CD4-positive, alpha-beta T cell treated with Interleukin-21 for 1 hour (primary cell): ENCODE measurements around the gene FOXS1.
"Not testable (repeated sequence)": the region's sequence is repeated elsewhere in the genome, so short reads cannot be mapped to it uniquely, and the experiment has no call there.

ENCODE experiments used
- DNase-seq: peaks from one replicate; pipeline ENCODE4 v3.0.0-alpha.2; 2020

The FOXS1 gene

DNA sequence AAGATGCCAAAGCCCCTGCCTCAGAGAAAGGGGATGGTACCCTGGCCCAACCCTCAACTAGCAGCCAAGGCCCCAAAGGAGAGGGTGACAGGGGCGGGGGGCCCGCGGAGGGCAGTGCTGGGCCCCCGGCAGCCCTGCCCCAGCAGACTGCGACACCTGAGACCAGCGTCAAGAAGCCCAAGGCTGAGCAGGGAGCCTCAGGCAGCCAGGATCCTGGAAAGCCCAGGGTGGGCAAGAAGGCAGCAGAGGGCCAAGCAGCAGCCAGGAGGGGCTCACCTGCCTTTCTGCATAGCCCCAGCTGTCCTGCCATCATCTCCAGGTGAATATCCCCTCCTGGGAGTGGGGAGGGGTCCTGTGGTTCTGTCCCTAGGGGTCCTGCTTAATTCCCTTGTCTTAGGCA lies 25.2 kb downstream of the FOXS1 start:
- DNase-seq, result no peak

DNA sequence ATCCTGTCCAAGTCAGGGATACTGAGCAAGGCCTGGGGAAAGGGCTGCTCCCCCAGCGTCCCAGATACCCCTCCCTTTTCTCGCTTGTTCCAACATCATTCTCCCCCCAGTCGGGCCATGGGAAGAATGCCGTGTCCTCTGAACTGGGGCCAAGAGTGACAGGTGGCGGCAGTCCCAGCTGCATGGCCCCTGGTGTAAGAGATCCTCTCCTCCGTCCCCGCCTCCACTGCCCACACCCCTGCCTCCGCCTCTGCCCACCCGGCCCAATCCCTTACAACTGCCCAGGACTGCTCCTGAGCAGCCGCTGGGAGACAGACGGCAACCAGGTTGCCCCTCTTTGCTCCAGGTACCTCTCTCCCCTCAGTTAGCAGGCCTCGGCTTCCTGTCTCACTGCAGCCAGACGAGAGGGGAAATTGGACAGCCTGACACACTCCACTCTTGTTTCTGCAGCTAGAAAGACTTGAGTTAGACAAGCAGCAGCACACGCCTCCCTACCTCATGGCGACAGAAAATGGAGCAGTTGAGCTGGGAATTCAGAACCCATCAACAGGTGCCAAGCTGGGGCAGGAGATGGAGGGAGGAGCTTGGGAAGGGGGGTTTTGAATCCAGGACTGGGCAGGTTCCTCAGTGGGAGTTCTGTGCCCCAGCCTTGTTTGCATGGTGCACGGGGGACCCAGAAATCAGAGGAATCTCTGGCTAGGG lies 26.2 kb downstream of the FOXS1 start, which contains the start of gene MYLK2:
Gene MYLK2 (plus strand): TSS at position 274 of the 702 bp plus-strand sequence. CDS start 225 bp downstream, at position 499.
- DNase-seq, result no peak

DNA sequence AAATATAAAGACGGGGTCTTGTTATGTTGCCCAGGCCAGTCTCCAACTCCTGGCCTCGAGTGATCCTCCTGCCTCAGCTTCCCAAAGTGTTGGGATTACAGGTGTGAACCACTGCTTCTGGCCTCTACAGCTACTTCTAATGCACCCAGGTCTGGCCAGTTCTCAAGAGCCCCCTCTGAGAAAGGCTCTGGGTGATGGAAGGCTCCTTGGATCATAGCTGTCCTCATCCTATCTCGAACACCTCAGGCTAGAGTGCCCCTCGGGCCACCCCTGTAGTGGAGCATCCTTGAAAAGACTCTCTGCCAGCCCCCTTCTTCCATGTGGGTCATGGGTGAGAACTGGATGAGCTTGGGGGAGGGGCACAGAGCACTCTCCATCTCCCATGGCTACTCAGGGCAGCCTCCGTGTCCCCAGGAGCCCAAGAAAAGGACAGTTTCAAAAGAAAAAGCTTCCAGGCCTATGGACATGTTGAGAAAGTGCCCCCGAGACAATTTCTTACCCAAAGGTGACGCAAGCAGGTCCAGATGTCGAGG lies 27.0 kb downstream of the FOXS1 start:
- no peak for DNase-seq

DNA sequence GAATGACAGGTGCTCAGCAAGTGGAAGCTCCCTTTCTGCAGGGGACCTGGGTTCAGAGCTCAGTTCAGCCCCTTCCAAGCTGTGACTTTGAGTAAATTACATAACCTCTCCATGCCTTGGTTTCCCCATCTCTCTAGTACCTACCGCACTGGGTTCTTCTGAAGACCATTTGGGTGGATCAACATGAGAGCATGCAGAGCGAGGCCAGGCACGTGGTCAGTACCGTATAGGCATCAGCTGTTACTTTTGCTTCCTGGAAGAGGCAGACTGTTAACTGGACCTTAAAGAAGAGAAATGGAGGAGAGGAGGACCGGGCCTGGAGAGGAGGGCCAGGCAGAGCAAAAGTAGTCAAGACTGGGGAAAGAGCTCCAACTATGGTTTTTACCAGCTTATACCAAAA lies 27.9 kb downstream of the FOXS1 start:
- DNase-seq, result no peak

DNA sequence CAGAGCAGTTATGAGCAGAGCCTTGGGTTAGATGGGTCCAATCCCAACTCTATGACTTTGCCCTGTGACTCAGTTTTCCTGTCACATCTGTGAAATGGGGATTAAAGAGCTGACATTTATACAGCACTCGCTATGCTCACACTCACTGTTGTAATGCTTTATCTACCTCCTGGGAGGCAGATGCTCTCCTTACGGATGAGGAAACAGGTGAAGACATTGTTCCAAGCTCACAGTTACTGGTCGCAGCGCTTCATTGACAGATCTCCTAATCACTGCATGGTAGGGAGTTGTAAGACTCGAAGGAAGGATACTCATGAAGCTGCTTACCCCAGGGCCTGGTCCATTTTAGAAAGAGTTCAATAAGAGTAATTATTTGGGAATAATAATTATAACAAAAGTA lies 29.2 kb downstream of the FOXS1 start:
- DNase-seq, result no peak

DNA sequence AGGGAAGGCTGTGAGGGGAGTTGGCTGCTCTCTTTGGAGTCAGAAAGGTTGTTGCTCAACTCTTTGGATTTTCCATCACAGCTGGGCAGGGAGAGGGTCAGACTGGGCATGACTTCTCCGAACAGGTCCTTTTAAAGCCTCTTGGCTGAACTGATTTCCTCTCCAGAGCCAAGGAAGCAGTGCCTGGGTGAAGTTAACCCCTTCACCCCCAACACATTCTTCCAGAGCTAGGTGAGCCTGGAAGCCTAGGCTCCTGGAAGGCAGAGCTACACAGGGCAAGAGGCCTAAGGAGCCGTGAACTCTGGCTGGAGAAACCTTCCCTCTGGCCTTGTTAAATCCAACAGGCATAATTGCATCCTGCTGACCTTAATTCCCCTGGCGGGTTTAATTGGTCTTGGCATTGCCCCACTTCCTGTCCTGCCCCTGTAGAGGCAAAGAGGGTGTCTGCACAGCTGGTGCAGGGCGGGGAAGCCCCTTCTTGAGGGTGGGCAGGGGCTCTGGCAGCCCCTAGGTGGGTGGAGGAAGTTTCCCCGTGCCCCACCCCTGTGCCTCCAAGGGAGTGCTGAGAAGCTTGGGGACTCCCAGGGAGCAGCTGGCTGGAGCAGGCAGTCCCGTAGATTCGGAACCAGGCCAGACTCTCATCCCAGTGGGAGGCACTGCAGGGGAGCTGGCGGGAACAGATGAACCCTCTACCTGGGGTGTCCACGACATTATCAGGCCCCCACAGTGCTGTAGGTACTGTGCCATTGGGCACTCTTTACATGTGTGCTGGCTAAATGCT lies 29.8 kb downstream of the FOXS1 start:
- DNase-seq, result no peak

DNA sequence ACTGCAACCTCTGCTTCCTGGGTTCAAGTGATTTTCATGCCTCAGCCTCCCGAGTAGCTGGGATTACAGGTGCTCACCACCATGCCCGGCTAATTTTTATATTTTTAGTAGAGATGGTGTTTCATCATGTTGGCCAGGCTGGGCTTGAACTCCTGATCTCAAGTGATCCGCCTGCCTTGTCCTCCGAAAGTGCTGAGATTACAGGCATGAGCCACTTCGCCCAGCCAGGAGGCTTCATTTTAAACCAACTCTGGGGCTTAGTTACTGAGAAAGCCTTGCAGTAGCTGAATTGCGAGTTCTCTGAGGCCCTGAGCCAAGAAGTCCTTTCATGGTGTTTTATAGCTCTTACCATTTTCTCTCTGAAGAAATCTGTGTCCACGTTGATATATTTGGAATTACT lies 31.3 kb downstream of the FOXS1 start:
- not testable (repeated sequence) for DNase-seq

DNA sequence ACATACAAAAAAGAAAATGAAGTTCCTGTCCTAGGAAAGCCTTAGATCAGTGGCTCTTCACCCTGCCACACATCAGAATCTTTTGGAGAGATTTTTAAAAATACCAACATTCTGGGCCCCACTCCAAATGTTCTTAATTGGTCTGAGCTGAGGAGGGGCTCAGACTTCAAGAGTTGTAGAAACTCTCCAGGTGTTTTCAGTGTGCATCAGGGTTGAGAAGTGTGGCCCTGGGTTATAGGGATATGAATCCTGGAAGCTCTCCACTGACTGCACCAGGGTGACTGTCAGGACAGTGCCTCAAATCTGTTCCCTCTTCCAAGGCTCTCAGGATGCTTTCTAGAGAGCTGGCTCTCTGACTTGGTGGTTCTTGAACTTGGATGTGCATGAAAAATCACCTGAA lies 31.8 kb downstream of the FOXS1 start:
- no peak for DNase-seq

DNA sequence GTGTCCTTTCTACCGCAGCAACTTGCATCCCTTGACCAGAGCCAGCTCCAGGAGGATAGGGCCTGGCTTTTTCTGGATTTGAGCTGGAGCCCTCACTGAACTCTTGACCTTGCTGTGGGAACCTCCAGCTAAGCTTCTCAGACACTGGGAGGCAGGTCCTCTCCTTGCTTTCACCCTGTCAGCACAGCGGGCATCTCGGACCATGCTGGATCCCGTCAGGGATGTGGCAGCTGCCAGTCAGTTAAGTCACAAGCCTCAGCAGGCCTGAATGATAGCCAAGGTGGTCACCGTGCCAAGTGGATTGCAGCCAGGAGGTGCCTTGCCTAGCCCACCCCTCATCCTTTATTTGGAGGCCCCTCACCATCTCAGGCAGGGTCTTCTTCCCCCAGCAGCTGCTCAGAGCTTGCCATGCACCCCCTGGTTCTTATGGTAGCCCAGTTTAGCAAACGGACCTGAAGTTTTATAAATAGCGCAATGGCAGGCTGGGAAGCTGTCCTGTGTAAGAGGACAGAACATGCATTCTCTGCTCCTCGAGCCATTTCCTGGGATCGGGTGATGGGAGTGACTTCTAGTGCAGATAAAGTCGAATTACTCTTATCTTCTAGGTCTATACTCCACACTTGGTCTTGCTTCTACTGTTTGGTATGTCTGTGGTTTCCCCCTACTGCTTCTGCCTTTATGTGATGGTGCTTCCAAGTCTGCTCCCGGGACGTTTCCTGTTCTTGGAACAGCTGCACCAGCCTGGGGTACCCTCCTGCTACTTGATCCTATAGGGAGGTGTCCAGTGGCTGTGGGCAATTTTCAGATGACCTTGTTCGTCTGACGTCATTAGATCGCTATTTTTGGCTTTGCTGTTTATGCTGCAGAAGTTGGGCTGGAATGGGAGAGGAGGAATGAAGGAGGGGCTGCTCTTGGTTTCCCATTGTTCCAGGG lies 33.3 kb downstream of the FOXS1 start:
- no peak for DNase-seq

DNA sequence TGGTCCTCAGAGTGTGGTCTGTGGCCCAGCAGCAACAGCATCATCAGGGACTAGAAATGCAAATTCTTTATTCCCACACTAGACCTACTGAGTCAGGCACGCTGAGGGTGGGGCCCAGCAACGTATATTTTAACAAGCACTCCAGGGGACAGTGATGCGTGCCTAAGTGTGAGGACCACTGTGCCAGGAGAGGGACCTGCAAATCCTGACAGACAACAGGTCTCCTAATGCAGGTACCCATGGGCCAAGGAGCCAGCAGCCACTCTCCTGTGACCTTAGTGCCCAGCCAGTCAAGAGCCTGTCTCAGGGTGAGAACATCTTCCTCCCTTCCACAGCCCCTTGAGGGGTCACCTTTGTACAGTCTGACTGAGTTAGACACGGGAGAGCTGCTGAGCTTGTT lies 34.2 kb downstream of the FOXS1 start:
- DNase-seq, result no peak

DNA sequence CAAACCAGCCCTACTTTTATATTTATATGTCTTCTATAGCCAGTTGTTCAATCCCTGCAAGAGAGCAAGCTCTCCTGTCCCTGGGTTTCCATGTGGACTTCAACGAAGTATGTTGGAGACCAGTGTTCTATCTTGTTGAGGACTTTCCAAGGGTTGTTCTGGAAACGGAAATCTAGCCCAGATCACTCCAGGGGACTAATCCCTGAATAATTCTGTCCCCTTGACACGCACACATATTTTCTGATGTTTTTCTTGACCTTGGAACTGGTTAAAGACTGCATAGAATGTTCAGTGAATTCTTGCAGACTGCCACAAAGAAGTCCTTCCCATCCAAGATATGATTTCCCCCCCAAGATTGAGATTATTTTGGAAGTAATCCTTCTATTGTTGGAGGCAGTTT lies 35.7 kb downstream of the FOXS1 start:
- no peak for DNase-seq

DNA sequence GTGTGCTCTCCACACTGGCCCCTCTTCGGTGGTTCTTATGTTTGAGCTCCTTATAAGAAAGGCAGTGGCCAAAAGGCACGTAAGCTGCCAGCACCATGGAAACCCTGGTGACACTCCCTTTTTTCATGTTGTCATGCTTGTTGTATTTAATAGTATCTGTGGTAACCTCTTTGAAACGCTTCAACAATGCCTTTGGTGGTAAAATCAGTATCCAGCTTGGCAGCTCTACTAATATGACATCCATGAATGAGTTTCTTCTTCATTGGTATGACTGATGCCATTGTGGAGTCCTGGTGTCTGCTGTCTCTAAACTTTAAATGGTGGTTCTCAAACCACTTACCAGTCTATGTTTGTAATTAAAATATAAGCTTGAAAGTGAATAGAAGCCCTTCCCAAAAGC lies 36.9 kb downstream of the FOXS1 start:
- no peak for DNase-seq

DNA sequence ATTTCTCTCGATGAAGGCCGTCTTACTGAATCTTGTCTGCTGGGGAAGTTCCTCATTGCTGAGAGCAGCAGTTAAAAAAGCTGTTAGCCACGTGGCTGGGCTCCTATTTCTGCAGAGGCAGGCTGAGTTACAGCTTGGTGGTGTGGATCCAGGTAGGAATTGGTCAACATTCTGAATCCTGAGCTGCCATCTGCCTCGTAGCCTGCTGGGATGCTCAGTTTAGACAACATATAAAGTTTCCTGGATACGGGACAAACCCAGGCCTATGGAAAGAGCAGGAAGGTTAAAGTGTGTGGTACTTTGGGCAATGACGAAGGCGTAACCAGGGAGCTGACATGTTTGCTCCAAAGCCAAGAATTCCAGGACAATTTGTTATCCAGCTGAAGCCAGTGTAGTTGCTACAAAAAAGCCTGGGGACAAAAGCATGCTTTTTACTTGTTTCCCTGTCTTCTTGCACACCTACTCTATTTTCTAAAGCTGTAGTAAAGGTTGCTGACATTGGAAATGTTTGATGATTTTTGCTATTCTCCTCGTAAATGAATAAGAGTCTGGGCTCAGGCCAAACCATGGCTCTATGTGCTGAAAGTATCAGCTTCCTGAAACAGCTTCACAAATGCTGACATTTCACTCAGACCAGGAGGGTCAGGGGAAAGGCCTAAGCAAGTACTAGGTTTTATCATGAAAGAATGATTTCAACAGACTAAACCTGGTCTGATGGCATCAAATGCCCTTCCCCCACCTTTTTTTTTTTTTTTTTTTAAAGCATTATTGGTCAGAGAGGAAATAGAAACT lies 38.6 kb downstream of the FOXS1 start:
- DNase-seq, result no peak

DNA sequence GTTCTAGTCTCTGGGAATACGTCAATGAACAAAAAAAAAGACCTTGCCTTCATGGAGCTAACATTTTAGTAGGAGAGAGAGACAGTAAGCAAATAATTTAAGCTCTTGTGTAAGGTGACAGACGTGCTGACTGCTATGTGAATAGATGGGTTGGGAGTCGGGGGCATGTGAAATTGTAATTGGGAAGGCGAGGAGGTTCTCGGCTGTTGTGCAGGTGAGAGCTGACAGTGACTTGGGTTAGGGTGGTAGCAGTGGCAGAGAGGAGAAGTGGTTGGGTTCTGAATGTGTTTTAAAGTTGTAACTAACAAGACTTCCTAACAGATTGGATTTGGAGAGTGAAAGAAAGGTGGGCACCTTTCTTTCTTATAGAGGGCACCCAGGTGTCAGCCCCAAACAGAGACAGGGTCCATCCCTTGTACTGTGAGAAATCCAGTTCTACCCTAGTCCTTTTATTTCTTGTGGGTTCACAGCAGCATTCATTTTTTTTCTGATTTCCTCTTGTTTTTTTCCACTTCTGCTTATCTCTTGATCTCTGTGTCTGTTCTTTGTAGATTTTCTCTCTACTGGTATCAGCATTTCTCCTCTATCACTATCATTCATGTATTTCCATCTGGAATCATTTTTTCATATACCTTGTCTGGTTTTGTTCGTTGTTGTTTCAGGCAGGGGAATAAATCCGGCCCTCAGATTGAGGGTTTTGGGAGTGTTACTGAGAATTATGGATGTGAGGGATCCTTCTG lies 41.7 kb downstream of the FOXS1 start:
- no peak for DNase-seq

DNA sequence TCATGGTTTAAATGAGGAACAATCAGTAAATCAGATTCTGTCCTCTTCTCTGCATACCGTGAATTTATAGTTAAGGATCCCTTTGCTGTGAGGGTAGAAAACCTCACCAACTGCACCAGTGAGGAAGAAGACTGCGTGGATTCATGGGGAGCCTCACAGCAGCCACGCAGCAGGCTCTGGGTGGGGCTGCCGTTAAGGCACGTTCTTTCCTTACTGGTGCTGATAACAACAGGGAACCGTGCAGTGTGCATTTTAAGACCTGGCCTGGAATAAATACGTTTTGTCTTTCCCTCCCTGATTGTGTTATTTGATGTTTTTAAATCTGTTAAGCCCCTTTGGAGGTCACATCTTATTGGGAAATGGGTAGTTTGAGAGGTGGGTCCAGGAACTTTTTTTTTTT lies 43.9 kb downstream of the FOXS1 start:
- DNase-seq, result no peak

DNA sequence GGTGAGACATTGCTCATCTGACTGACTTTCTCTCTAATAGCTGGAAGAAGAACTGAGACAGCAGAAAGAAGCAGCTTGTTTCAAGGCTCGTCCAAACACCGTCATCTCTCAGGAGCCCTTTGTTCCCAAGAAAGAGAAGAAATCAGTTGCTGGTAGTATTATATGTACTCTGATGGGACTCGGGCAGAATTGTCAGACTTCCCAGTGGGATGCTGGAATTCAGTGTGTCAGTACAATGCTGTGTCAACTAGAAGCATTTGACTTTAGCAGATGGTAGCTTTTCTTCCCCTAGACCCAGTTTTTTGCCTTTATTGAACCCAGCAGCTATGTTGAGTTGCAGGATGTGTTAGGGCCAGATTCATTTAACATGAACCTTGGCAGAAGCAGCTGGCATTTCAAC lies 48.0 kb downstream of the FOXS1 start:
- DNase-seq, result no peak
